Measurements from ENCODE around the gene KLF13. TPM values are rescaled to one million over a fixed set of nuclear protein-coding genes. Genes with fewer than 3 reads are reported as not detected.
A peak's percentile ranks its signal among the peaks of the same experiment; 100 is the strongest.

KLF13 gene
- total and polyA plus RNA-seq, 10 of the 15 experiments (the other 5 are each of a cell fraction or from before 2014, with no cell fraction given) = 20.3 to 109 (median 51.4) TPM

GRCh38 chr15:31360843-31361763, 34.5 kb downstream of the KLF13 start (continued):
- TF ChIP-seq IRF3 (IDR thresholded peaks at IDR 0.05) (no peak), YY1 (IDR thresholded peaks at IDR 0.05; ENCODE audit: low read depth, low read length) (0 out of 2 replicates have a peak, but pooled peaks have one; percentile 24), HDGF (IDR thresholded peaks at IDR 0.05) (peak; percentile 79; the same call in 1 of the 2 replicates), SUZ12 (IDR thresholded peaks at IDR 0.05; ENCODE audit: unreplicated experiment) (no peak), LARP7 (IDR thresholded peaks at IDR 0.05) (0 out of 2 replicates have a peak, but pooled peaks have one; percentile 26), POLR2AphosphoS2 (IDR thresholded peaks at IDR 0.05; ENCODE audit: low read depth, low read length) (no peak), POU2F2 (IDR thresholded peaks at IDR 0.05; ENCODE audit: borderline replicate concordance, low read depth, low read length) (0 out of 3 replicates have a peak, but pooled peaks have one; percentile 47), USF2 (IDR thresholded peaks at IDR 0.05; ENCODE audit: borderline replicate concordance, low read depth, low read length) (no peak), RFX5 (IDR thresholded peaks at IDR 0.05; ENCODE audit: low read depth, low read length) (no peak), SIN3A (IDR thresholded peaks at IDR 0.05; ENCODE audit: low read depth, low read length) (no peak), IKZF1 (conservative IDR thresholded peaks at IDR 0.05) (peak; percentile 61; the same call in 1 of the 2 replicates), CBX5 (IDR thresholded peaks at IDR 0.05; ENCODE audit: low read depth) (no peak), IRF4 (IDR thresholded peaks at IDR 0.05; ENCODE audit: low read depth, low read length) (0 out of 2 replicates have a peak, but pooled peaks have one; percentile 5), BCL11A (IDR thresholded peaks at IDR 0.05; ENCODE audit: low read depth, low read length) (no peak), TAF1 (IDR thresholded peaks at IDR 0.05; ENCODE audit: borderline replicate concordance, low read depth, low read length) (peak; percentile 40; the same call in 1 of the 2 replicates), IKZF2 (IDR thresholded peaks at IDR 0.05) (peak in 1 of 2 experiments; percentile 49; a peak in 2 of 4 replicates), CHD2 (IDR thresholded peaks at IDR 0.05; ENCODE audit: borderline replicate concordance, low read depth, low read length) (no peak; the same call in 1 of the 2 replicates), REST (IDR thresholded peaks at IDR 0.05; ENCODE audit: low read depth, low read length) (no peak), ZNF24 (IDR thresholded peaks at IDR 0.05) (no peak), PML (IDR thresholded peaks at IDR 0.05; ENCODE audit: low read length) (no peak), PKNOX1 (IDR thresholded peaks at IDR 0.05) (no peak), BACH1 (IDR thresholded peaks at IDR 0.05; ENCODE audit: borderline replicate concordance) (no peak), NR2C2 (IDR thresholded peaks at IDR 0.05; ENCODE audit: borderline replicate concordance, control insufficient read depth, insufficient read length, low read depth) (no peak), TCF12 (IDR thresholded peaks at IDR 0.05; ENCODE audit: low read depth, low read length) (peak; percentile 80), HDAC2 (IDR thresholded peaks at IDR 0.05) (no peak)
